Uterus (tissue), 4 donors: ENCODE results near the gene PLXNA2. TPM values are rescaled to one million over a fixed set of nuclear protein-coding genes. Genes with fewer than 3 reads are reported as not detected.

Experiments
- DNase-seq, 2 donors: peaks; one replicate each; pipeline ENCODE4 v3.0.0-alpha.2; 2019 to 2020
- H3K27ac ChIP-seq, 2 donors: fragments of 200-600 bp; sonication (generic); 1 replicate in 1 of 2; 2 replicates in 1 of 2; pipeline ENCODE4 v1.5.1; 2016 to 2018
- H3K27me3 ChIP-seq, 2 donors: fragments of 200-600 bp; sonication (generic); one replicate each; pipeline ENCODE4 v1.5.1; 2018 to 2019; ENCODE audit warnings: control low read depth in 1 of 2
- H3K36me3 ChIP-seq, 2 donors: fragments of 200-600 bp; sonication (generic); one replicate each; pipeline ENCODE4 v1.5.1; 2019; ENCODE audit warnings: control low read depth in 1 of 2
- H3K4me1 ChIP-seq, 2 donors: fragments of 200-600 bp; sonication (generic); one replicate each; pipeline ENCODE4 v1.5.1; 2018 to 2019; ENCODE audit warnings: control low read depth in 1 of 2
- H3K4me3 ChIP-seq, 2 donors: fragments of 200-600 bp; sonication (generic); 1 replicate in 1 of 2; 2 replicates in 1 of 2; pipeline ENCODE4 v1.5.1; 2018 to 2019; ENCODE audit warnings: mild to moderate bottlenecking in 1 of 2
- H3K9me3 ChIP-seq, 2 donors: fragments of 200-600 bp; sonication (generic); one replicate each; pipeline ENCODE4 v1.5.1; 2019; ENCODE audit warnings: control low read depth in 1 of 2
- CTCF ChIP-seq, 4 experiments: fragments of 200-600 bp in 2 of 4; fragments of 450-650 bp in 2 of 4; sonication (generic) in 2 of 4; IDR thresholded peaks; one replicate each; pipeline ENCODE4 v1.5.1; 2016 to 2019; ENCODE audit warnings: antibody characterized with exemption in 4 of 4, mild to moderate bottlenecking in 2 of 4, moderate library complexity in 1 of 4
- POLR2A ChIP-seq, 2 donors: fragments of 450-650 bp; IDR thresholded peaks; one replicate each; pipeline ENCODE4 v1.6.1; 2016; ENCODE audit warnings: antibody characterized with exemption in 2 of 2, mild to moderate bottlenecking in 1 of 2, moderate library complexity in 1 of 2
- intact Hi-C: fragments of 100-400 bp; cut with DNase I; formaldehyde crosslinking; loops from one replicate; pipeline ENCODE4 v1.15.1; 2023; ENCODE audit warnings: low total_unique reads
- total RNA-seq, 4 donors: library from RNA; depleted of rRNA in 3 of 4; stranded (reverse); fragments of >200 nt in 3 of 4; gene quantifications; one replicate each; pipeline versions ENCODE4 v1.1.0 to v1.2.4, GENCODE V29; 2014 to 2023
- donor health status: DM: yes; HTN: yes; CAD: no.

PLXNA2 gene
- total RNA-seq, 4 donors from 2014 or later = 5.4 to 94.5 (median 9.5) TPM

GRCh38 chr1:208150833-208151458 lies 93.2 kb downstream of the PLXNA2 start:
- Histone ChIP-seq H3K27ac (no peak overlapping the region), H3K9me3 (no peaks in the 10 kb centered on the region), H3K4me3 (no peak overlapping the region), H3K36me3 (no peaks in the 10 kb centered on the region), H3K4me1 (peaks cover 0 to 4% of the 10 kb centered on the region in 2 donors), H3K27me3 (no peaks in the 10 kb centered on the region)
- no peak for DNase-seq
- intact Hi-C loops = no loop called here
- no peak for TF ChIP-seq CTCF (IDR thresholded peaks at IDR 0.05)
- TF ChIP-seq POLR2A (IDR thresholded peaks at IDR 0.05) = no peak

- intact Hi-C loops = no loop called here
- no peaks in the 10 kb centered on the region for H3K36me3 ChIP-seq
- no peaks in the 10 kb centered on the region for H3K9me3 ChIP-seq
- TF ChIP-seq CTCF (IDR thresholded peaks at IDR 0.05) (no peak), POLR2A (IDR thresholded peaks at IDR 0.05) (no peak)
- H3K4me3 ChIP-seq = no peak overlapping the region
- no peaks in the 10 kb centered on the region for H3K27me3 ChIP-seq
- no peak overlapping the region for H3K27ac ChIP-seq
- no peak for DNase-seq
- H3K4me1 ChIP-seq = peaks cover 0 to 8% of the 10 kb centered on the region in 2 donors
These were observed 94.2 kb downstream of the PLXNA2 start for GRCh38 chr1:208149776-208150514.

GRCh38 chr1:208149213-208149612 lies 95.0 kb downstream of the PLXNA2 start:
- no peak for TF ChIP-seq POLR2A (IDR thresholded peaks at IDR 0.05)
- no peak for TF ChIP-seq CTCF (IDR thresholded peaks at IDR 0.05)
- Histone ChIP-seq H3K4me1 (peaks cover 0 to 8% of the 10 kb centered on the region in 2 donors), H3K9me3 (no peaks in the 10 kb centered on the region), H3K27me3 (no peaks in the 10 kb centered on the region), H3K36me3 (no peaks in the 10 kb centered on the region), H3K4me3 (no peak overlapping the region), H3K27ac (no peak overlapping the region)
- intact Hi-C loops = no loop called here
- DNase-seq = no peak

- H3K4me3 ChIP-seq = no peak overlapping the region
- TF ChIP-seq POLR2A (IDR thresholded peaks at IDR 0.05) (no peak), CTCF (IDR thresholded peaks at IDR 0.05) (no peak)
- no peaks in the 10 kb centered on the region for H3K27me3 ChIP-seq
- H3K4me1 ChIP-seq = peaks cover 0 to 8% of the 10 kb centered on the region in 2 donors
- H3K27ac ChIP-seq = no peak overlapping the region
- H3K9me3 ChIP-seq = no peaks in the 10 kb centered on the region
- DNase-seq = no peak
- intact Hi-C loops = no loop called here
- no peaks in the 10 kb centered on the region for H3K36me3 ChIP-seq
These were observed 95.8 kb downstream of the PLXNA2 start for GRCh38 chr1:208148380-208148779.

GRCh38 chr1:208146650-208147049 lies 97.5 kb downstream of the PLXNA2 start:
- no peaks in the 10 kb centered on the region for H3K27me3 ChIP-seq
- DNase-seq = no peak
- no peak overlapping the region for H3K4me3 ChIP-seq
- no peaks in the 10 kb centered on the region for H3K9me3 ChIP-seq
- H3K27ac ChIP-seq = no peak overlapping the region
- no peaks in the 10 kb centered on the region for H3K36me3 ChIP-seq
- TF ChIP-seq CTCF (IDR thresholded peaks at IDR 0.05) = no peak
- no peak for TF ChIP-seq POLR2A (IDR thresholded peaks at IDR 0.05)
- intact Hi-C loops = no loop called here
- peaks cover 10 to 22% of the 10 kb centered on the region in 2 donors for H3K4me1 ChIP-seq
